Measurements from ENCODE around the gene DEGS1. TPM values are rescaled to one million over a fixed set of nuclear protein-coding genes. Genes with fewer than 3 reads are reported as not detected.

DEGS1 gene
- total RNA-seq, 1 experiment from 2014 or later = 39.2 TPM

- DNase-seq = no peak
- peaks cover 57% of the 10 kb centered on the region for H3K4me1 ChIP-seq
- H3K4me1 Mint-ChIP-seq (ENCODE audit: low read depth, unreplicated experiment) = peaks cover 32% of the 10 kb centered on the region
- no peaks in the 10 kb centered on the region for H3K36me3 Mint-ChIP-seq (ENCODE audit: insufficient read depth, unreplicated experiment)
- no peaks in the 10 kb centered on the region for H3K36me3 ChIP-seq (ENCODE audit: control insufficient read depth, insufficient read depth, low read length)
- no peaks in the 10 kb centered on the region for H3K27me3 Mint-ChIP-seq (ENCODE audit: insufficient read depth, unreplicated experiment)
- POLR2A ChIA-PET = no interaction called here
- no peaks in the 10 kb centered on the region for H3K9me3 ChIP-seq
- H3K4me3 ChIP-seq (ENCODE audit: low read depth, low read length) = no peak overlapping the region
- TF ChIP-seq, protein P1, sequence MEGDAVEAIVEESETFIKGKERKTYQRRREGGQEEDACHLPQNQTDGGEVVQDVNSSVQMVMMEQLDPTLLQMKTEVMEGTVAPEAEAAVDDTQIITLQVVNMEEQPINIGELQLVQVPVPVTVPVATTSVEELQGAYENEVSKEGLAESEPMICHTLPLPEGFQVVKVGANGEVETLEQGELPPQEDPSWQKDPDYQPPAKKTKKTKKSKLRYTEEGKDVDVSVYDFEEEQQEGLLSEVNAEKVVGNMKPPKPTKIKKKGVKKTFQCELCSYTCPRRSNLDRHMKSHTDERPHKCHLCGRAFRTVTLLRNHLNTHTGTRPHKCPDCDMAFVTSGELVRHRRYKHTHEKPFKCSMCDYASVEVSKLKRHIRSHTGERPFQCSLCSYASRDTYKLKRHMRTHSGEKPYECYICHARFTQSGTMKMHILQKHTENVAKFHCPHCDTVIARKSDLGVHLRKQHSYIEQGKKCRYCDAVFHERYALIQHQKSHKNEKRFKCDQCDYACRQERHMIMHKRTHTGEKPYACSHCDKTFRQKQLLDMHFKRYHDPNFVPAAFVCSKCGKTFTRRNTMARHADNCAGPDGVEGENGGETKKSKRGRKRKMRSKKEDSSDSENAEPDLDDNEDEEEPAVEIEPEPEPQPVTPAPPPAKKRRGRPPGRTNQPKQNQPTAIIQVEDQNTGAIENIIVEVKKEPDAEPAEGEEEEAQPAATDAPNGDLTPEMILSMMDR (IDR thresholded peaks at IDR 0.05; ENCODE audit: insufficient read depth in 1 of 2, low read depth in 1 of 2, low read length in 1 of 2, severe bottlenecking in 1 of 2, unreplicated experiment in 1 of 2) = no peak
- intact Hi-C loops (cut with micrococcal nuclease; ENCODE audit: unreplicated experiment) = no loop called here
- CTCF ChIA-PET = no interaction called here
- no peak overlapping the region for H3K4me3 Mint-ChIP-seq (ENCODE audit: unreplicated experiment)
- H3K27ac Mint-ChIP-seq (ENCODE audit: unreplicated experiment) = peak overlapping the region; percentile 76
- no peaks in the 10 kb centered on the region for H3K27me3 ChIP-seq (replicated peaks; ENCODE audit: control insufficient read depth, insufficient read depth, low read length)
- no peaks in the 10 kb centered on the region for H3K9me3 Mint-ChIP-seq (ENCODE audit: unreplicated experiment)
- BruUV-seq (replicated peaks) = no TSS peak
Observed at GRCh38 chr1:224217655-224218623, 34.9 kb downstream of the DEGS1 start.

GRCh38 chr1:224219011-224219611, 36.1 kb downstream of the DEGS1 start:
- no peaks in the 10 kb centered on the region for H3K36me3 Mint-ChIP-seq (ENCODE audit: insufficient read depth, unreplicated experiment)
- Histone ChIP-seq H3K4me3 (ENCODE audit: low read depth, low read length) (no peak overlapping the region), H3K9me3 (no peaks in the 10 kb centered on the region), H3K4me1 (peaks cover 57% of the 10 kb centered on the region), H3K27me3 (replicated peaks; ENCODE audit: control insufficient read depth, insufficient read depth, low read length) (no peaks in the 10 kb centered on the region), H3K36me3 (ENCODE audit: control insufficient read depth, insufficient read depth, low read length) (no peaks in the 10 kb centered on the region)
- ChIA-PET POLR2A (interaction anchor here (0.7 to 1.0 kb wide), 2 partner anchors 13 to 36 kb away, joined by 3 to 5 read pairs; partner anchors contain the start of gene DEGS1), CTCF (no interaction called here)
- H3K27ac Mint-ChIP-seq (ENCODE audit: unreplicated experiment) = no peak overlapping the region
- intact Hi-C loops (cut with micrococcal nuclease; ENCODE audit: unreplicated experiment) = no loop called here
- TF ChIP-seq, protein P1 (IDR thresholded peaks at IDR 0.05; ENCODE audit: insufficient read depth in 1 of 2, low read depth in 1 of 2, low read length in 1 of 2, severe bottlenecking in 1 of 2, unreplicated experiment in 1 of 2) = no peak
- BruUV-seq (replicated peaks) = no TSS peak
- H3K4me1 Mint-ChIP-seq (ENCODE audit: low read depth, unreplicated experiment) = peaks cover 32% of the 10 kb centered on the region
- no peak for DNase-seq
- no peaks in the 10 kb centered on the region for H3K9me3 Mint-ChIP-seq (ENCODE audit: unreplicated experiment)
- no peaks in the 10 kb centered on the region for H3K27me3 Mint-ChIP-seq (ENCODE audit: insufficient read depth, unreplicated experiment)
- peak overlapping the region; percentile 55 for H3K4me3 Mint-ChIP-seq (ENCODE audit: unreplicated experiment)

DNA sequence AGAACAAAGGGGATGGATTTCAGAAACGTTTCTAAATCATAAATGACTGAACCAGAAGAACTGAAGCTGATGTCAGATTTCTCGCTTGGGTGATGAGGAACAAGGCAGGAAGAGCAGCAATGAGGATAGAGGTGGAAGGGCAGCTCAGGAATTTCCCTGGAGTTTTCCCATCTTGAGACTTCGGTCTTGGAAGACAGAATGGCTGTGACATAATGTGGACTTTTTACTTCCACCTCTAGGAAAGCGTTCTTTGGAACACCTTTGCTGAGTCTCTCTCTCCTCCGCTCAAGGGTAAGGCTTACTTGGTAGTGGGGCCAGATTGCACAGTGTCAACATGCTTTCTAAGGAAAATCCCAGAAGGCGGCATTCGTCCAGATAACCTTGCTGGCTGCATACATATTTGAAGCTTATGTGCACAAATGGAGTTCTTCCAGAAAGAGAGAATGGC, 36.6 kb downstream of the DEGS1 start:
- Histone ChIP-seq H3K27me3 (replicated peaks; ENCODE audit: control insufficient read depth, insufficient read depth, low read length) (no peaks in the 10 kb centered on the region), H3K4me1 (peaks cover 56% of the 10 kb centered on the region), H3K4me3 (ENCODE audit: low read depth, low read length) (no peak overlapping the region), H3K36me3 (ENCODE audit: control insufficient read depth, insufficient read depth, low read length) (no peaks in the 10 kb centered on the region), H3K9me3 (no peaks in the 10 kb centered on the region)
- ChIA-PET CTCF (no interaction called here), POLR2A (interaction anchor here (0.7 to 1.0 kb wide), 2 partner anchors 14 to 37 kb away, joined by 3 to 5 read pairs; partner anchors contain the start of gene DEGS1)
- peak; percentile 53 to 62 for DNase-seq
- no TSS peak for BruUV-seq (replicated peaks)
- H3K27ac Mint-ChIP-seq (ENCODE audit: unreplicated experiment) = no peak overlapping the region
- intact Hi-C loops (cut with micrococcal nuclease; ENCODE audit: unreplicated experiment) = loop anchor here (5.0 kb wide), 1 partner anchor 102 kb away; no protein-coding TSS in a partner anchor
- H3K4me1 Mint-ChIP-seq (ENCODE audit: low read depth, unreplicated experiment) = peaks cover 37% of the 10 kb centered on the region
- no peak overlapping the region for H3K4me3 Mint-ChIP-seq (ENCODE audit: unreplicated experiment)
- TF ChIP-seq, protein P1 (IDR thresholded peaks at IDR 0.05; ENCODE audit: insufficient read depth in 1 of 2, low read depth in 1 of 2, low read length in 1 of 2, severe bottlenecking in 1 of 2, unreplicated experiment in 1 of 2) = no peak
- H3K9me3 Mint-ChIP-seq (ENCODE audit: unreplicated experiment) = no peaks in the 10 kb centered on the region
- H3K36me3 Mint-ChIP-seq (ENCODE audit: insufficient read depth, unreplicated experiment) = no peaks in the 10 kb centered on the region
- no peaks in the 10 kb centered on the region for H3K27me3 Mint-ChIP-seq (ENCODE audit: insufficient read depth, unreplicated experiment)
